ENCODE results near the gene LCNL1. TPM values are rescaled to one million over a fixed set of nuclear protein-coding genes. Genes with fewer than 3 reads are reported as not detected.

LCNL1 gene
- total RNA-seq, 1 experiment from 2014 or later, result 0.41 TPM

- H3K9me2 ChIP-seq (ENCODE audit: insufficient read depth), result no peaks in the 10 kb centered on the region
- no peaks in the 10 kb centered on the region for H4K20me1 ChIP-seq (ENCODE audit: insufficient read depth)
- no peaks in the 10 kb centered on the region for H3K79me2 ChIP-seq (ENCODE audit: low read depth)
- no peaks in the 10 kb centered on the region for H3K36me3 ChIP-seq (ENCODE audit: low read depth)
- POLR2A ChIA-PET (ENCODE audit: unreplicated experiment), result no interaction called here
- no peak overlapping the region for H3K4me2 ChIP-seq
- H2AFZ ChIP-seq, result no peak overlapping the region
- no peak overlapping the region for H3K27ac ChIP-seq
- no peak for TF ChIP-seq EZH2 (IDR thresholded peaks at IDR 0.05; ENCODE audit: low read depth)
- TF ChIP-seq CTCF (conservative IDR thresholded peaks at IDR 0.05), result no peak
- no peak for DNase-seq
- peaks cover 4% of the 10 kb centered on the region; the same call in 1 of the 2 replicates for H3K4me1 ChIP-seq (replicated peaks; ENCODE audit: insufficient read depth)
- CTCF ChIA-PET, result interaction anchor here (0.5 kb wide), 1 partner anchor 83 kb away, joined by 4 read pairs; no protein-coding TSS in a partner anchor
- H3K9me3 ChIP-seq (ENCODE audit: insufficient read depth, low read depth), result no peaks in the 10 kb centered on the region
- H3K27me3 ChIP-seq (ENCODE audit: insufficient read depth, low read depth), result no peaks in the 10 kb centered on the region
- intact Hi-C loops (cut with micrococcal nuclease; ENCODE audit: unreplicated experiment), result no loop called here
- H3F3A ChIP-seq (ENCODE audit: insufficient read depth, low read depth), result peaks cover 3% of the 10 kb centered on the region; the same call in 1 of the 2 replicates
- H3K4me3 ChIP-seq, result no peak overlapping the region
- no TSS peak for BruUV-seq (replicated peaks)
Measured at GRCh38 chr9:136955202-136955942, 27.4 kb upstream of the LCNL1 start.

- Histone ChIP-seq H4K20me1 (ENCODE audit: insufficient read depth) (no peaks in the 10 kb centered on the region), H3K27ac (no peak overlapping the region), H3K79me2 (ENCODE audit: low read depth) (no peaks in the 10 kb centered on the region), H3K4me3 (no peak overlapping the region), H3K36me3 (ENCODE audit: low read depth) (no peaks in the 10 kb centered on the region), H3K27me3 (ENCODE audit: insufficient read depth, low read depth) (no peaks in the 10 kb centered on the region), H3K4me1 (replicated peaks; ENCODE audit: insufficient read depth) (no peaks in the 10 kb centered on the region), H3K9me3 (ENCODE audit: insufficient read depth, low read depth) (no peaks in the 10 kb centered on the region), H3K4me2 (no peak overlapping the region), H3F3A (ENCODE audit: insufficient read depth, low read depth) (no peaks in the 10 kb centered on the region), H2AFZ (no peak overlapping the region), H3K9me2 (ENCODE audit: insufficient read depth) (no peaks in the 10 kb centered on the region)
- no peak for DNase-seq
- no TSS peak for BruUV-seq (replicated peaks)
- ChIA-PET POLR2A (ENCODE audit: unreplicated experiment) (no interaction called here), CTCF (no interaction called here)
- no peak for TF ChIP-seq CTCF (conservative IDR thresholded peaks at IDR 0.05)
- no peak for TF ChIP-seq EZH2 (IDR thresholded peaks at IDR 0.05; ENCODE audit: low read depth)
- intact Hi-C loops (cut with micrococcal nuclease; ENCODE audit: unreplicated experiment), result no loop called here
Measured at GRCh38 chr9:136955943-136956335, 26.9 kb upstream of the LCNL1 start.

GRCh38 chr9:136956604-136957003, 26.2 kb upstream of the LCNL1 start:
- TF ChIP-seq EZH2 (IDR thresholded peaks at IDR 0.05; ENCODE audit: low read depth) (no peak), CTCF (conservative IDR thresholded peaks at IDR 0.05) (no peak)
- Histone ChIP-seq H3F3A (ENCODE audit: insufficient read depth, low read depth) (no peaks in the 10 kb centered on the region), H3K4me3 (no peak overlapping the region), H3K79me2 (ENCODE audit: low read depth) (no peaks in the 10 kb centered on the region), H3K9me2 (ENCODE audit: insufficient read depth) (no peaks in the 10 kb centered on the region), H2AFZ (no peak overlapping the region), H3K27me3 (ENCODE audit: insufficient read depth, low read depth) (no peaks in the 10 kb centered on the region), H3K4me1 (replicated peaks; ENCODE audit: insufficient read depth) (no peaks in the 10 kb centered on the region), H3K9me3 (ENCODE audit: insufficient read depth, low read depth) (no peaks in the 10 kb centered on the region), H3K4me2 (no peak overlapping the region), H4K20me1 (ENCODE audit: insufficient read depth) (no peaks in the 10 kb centered on the region), H3K36me3 (ENCODE audit: low read depth) (no peaks in the 10 kb centered on the region), H3K27ac (no peak overlapping the region)
- no peak for DNase-seq
- intact Hi-C loops (cut with micrococcal nuclease; ENCODE audit: unreplicated experiment), result no loop called here
- no TSS peak for BruUV-seq (replicated peaks)
- POLR2A ChIA-PET (ENCODE audit: unreplicated experiment), result no interaction called here
- CTCF ChIA-PET, result no interaction called here
